Measurements from ENCODE around the gene ERAP2. TPM values are rescaled to one million over a fixed set of nuclear protein-coding genes. Genes with fewer than 3 reads are reported as not detected.
"Not testable (repeated sequence)": the region's sequence is repeated elsewhere in the genome, so short reads cannot be mapped to it uniquely, and the experiment has no call there.

ERAP2 gene
- total RNA-seq, 1 donor from 2014 or later, result 51.3 TPM

- Mint-ChIP-seq H3K36me3 (ENCODE audit: low read depth) (peaks cover 49% of the 10 kb centered on the region), H3K4me3 (no peak overlapping the region), H3K27ac (no peak overlapping the region), H3K9me3 (no peaks in the 10 kb centered on the region), H3K27me3 (no peaks in the 10 kb centered on the region), H3K4me1 (peaks cover 31% of the 10 kb centered on the region)
- DNase-seq, result no peak
- intact Hi-C loops (cut with micrococcal nuclease), result no loop called here
Measured at GRCh38 chr5:96922499-96923244, 46.4 kb downstream of the ERAP2 start.

GRCh38 chr5:96924016-96924443, 47.7 kb downstream of the ERAP2 start:
- Mint-ChIP-seq H3K36me3 (ENCODE audit: low read depth) (peaks cover 41% of the 10 kb centered on the region), H3K4me3 (peak overlapping the region; percentile 5), H3K27ac (peak overlapping the region; percentile 64), H3K4me1 (peaks cover 29% of the 10 kb centered on the region), H3K9me3 (no peaks in the 10 kb centered on the region), H3K27me3 (no peaks in the 10 kb centered on the region)
- intact Hi-C loops (cut with micrococcal nuclease), result no loop called here
- DNase-seq, result no peak

- Mint-ChIP-seq H3K27me3 (no peaks in the 10 kb centered on the region), H3K4me1 (peaks cover 28% of the 10 kb centered on the region), H3K4me3 (no peak overlapping the region), H3K27ac (no peak overlapping the region), H3K36me3 (ENCODE audit: low read depth) (peaks cover 30% of the 10 kb centered on the region), H3K9me3 (no peaks in the 10 kb centered on the region)
- no peak for DNase-seq
- intact Hi-C loops (cut with micrococcal nuclease), result no loop called here
Measured at GRCh38 chr5:96926276-96926675, 50.0 kb downstream of the ERAP2 start.

- Mint-ChIP-seq H3K27ac (no peak overlapping the region), H3K4me3 (no peak overlapping the region), H3K27me3 (no peaks in the 10 kb centered on the region), H3K9me3 (no peaks in the 10 kb centered on the region), H3K4me1 (peaks cover 32% of the 10 kb centered on the region), H3K36me3 (ENCODE audit: low read depth) (peaks cover 27% of the 10 kb centered on the region)
- no peak for DNase-seq
- intact Hi-C loops (cut with micrococcal nuclease), result no loop called here
Measured at GRCh38 chr5:96927008-96927407, 50.7 kb downstream of the ERAP2 start.

GRCh38 chr5:96928931-96929708, 52.8 kb downstream of the ERAP2 start:
- Mint-ChIP-seq H3K4me3 (no peak overlapping the region), H3K27ac (no peak overlapping the region), H3K9me3 (no peaks in the 10 kb centered on the region), H3K36me3 (ENCODE audit: low read depth) (peaks cover 19% of the 10 kb centered on the region), H3K4me1 (peaks cover 38% of the 10 kb centered on the region), H3K27me3 (no peaks in the 10 kb centered on the region)
- intact Hi-C loops (cut with micrococcal nuclease), result no loop called here
- DNase-seq, result no peak

- intact Hi-C loops (cut with micrococcal nuclease), result loop anchor here (10.0 kb wide), 3 partner anchors 165 to 1105 kb away; partner anchors contain the start of gene GLRX
- Mint-ChIP-seq H3K4me1 (peaks cover 39% of the 10 kb centered on the region), H3K27me3 (no peaks in the 10 kb centered on the region), H3K9me3 (no peaks in the 10 kb centered on the region), H3K4me3 (no peak overlapping the region), H3K27ac (no peak overlapping the region), H3K36me3 (ENCODE audit: low read depth) (peaks cover 13% of the 10 kb centered on the region)
- DNase-seq, result no peak
Measured at GRCh38 chr5:96930058-96930457, 53.8 kb downstream of the ERAP2 start.

GRCh38 chr5:96930589-96930988, 54.3 kb downstream of the ERAP2 start:
- Mint-ChIP-seq H3K4me1 (peaks cover 39% of the 10 kb centered on the region), H3K27me3 (no peaks in the 10 kb centered on the region), H3K36me3 (ENCODE audit: low read depth) (peaks cover 11% of the 10 kb centered on the region), H3K4me3 (no peak overlapping the region), H3K9me3 (no peaks in the 10 kb centered on the region), H3K27ac (no peak overlapping the region)
- intact Hi-C loops (cut with micrococcal nuclease), result loop anchor here (10.0 kb wide), 3 partner anchors 164 to 1106 kb away; partner anchors contain the start of gene GLRX
- no peak for DNase-seq

- H3K27ac Mint-ChIP-seq, DNase-seq, H3K9me3 Mint-ChIP-seq, H3K27me3 Mint-ChIP-seq: not testable (repeated sequence)
- peak overlapping the region; percentile 81 for H3K4me3 Mint-ChIP-seq
- peaks cover 11% of the 10 kb centered on the region for H3K36me3 Mint-ChIP-seq (ENCODE audit: low read depth)
- intact Hi-C loops (cut with micrococcal nuclease), result loop anchor here (10.0 kb wide), 3 partner anchors 164 to 1106 kb away; partner anchors contain the start of gene GLRX
- peaks cover 39% of the 10 kb centered on the region for H3K4me1 Mint-ChIP-seq
Measured at GRCh38 chr5:96931037-96931436, 54.7 kb downstream of the ERAP2 start.

GRCh38 chr5:96931605-96932004, 55.3 kb downstream of the ERAP2 start:
- Mint-ChIP-seq H3K27ac (peak overlapping the region; percentile 25), H3K36me3 (ENCODE audit: low read depth) (peaks cover 13% of the 10 kb centered on the region), H3K4me3 (peak overlapping the region; percentile 81), H3K4me1 (peaks cover 37% of the 10 kb centered on the region), H3K27me3 (no peaks in the 10 kb centered on the region), H3K9me3 (no peaks in the 10 kb centered on the region)
- no peak for DNase-seq
- intact Hi-C loops (cut with micrococcal nuclease), result loop anchor here (10.0 kb wide), 3 partner anchors 163 to 1107 kb away; partner anchors contain the start of gene GLRX

- Mint-ChIP-seq H3K4me3 (peak overlapping the region; percentile 81), H3K9me3 (no peaks in the 10 kb centered on the region), H3K27me3 (no peaks in the 10 kb centered on the region), H3K4me1 (peaks cover 41% of the 10 kb centered on the region), H3K36me3 (ENCODE audit: low read depth) (peaks cover 12% of the 10 kb centered on the region), H3K27ac (no peak overlapping the region)
- DNase-seq, result no peak
- intact Hi-C loops (cut with micrococcal nuclease), result loop anchor here (10.0 kb wide), 3 partner anchors 163 to 1107 kb away; partner anchors contain the start of gene GLRX
Measured at GRCh38 chr5:96932026-96932425, 55.7 kb downstream of the ERAP2 start.

- Mint-ChIP-seq H3K9me3 (no peaks in the 10 kb centered on the region), H3K36me3 (ENCODE audit: low read depth) (peaks cover 15% of the 10 kb centered on the region), H3K4me1 (peaks cover 56% of the 10 kb centered on the region), H3K4me3 (peak overlapping the region; percentile 81), H3K27ac (peak overlapping the region; percentile 94), H3K27me3 (no peaks in the 10 kb centered on the region)
- intact Hi-C loops (cut with micrococcal nuclease), result loop anchor here (1.0 to 10.0 kb wide), 7 partner anchors 13 to 1109 kb away; partner anchors contain the start of gene GLRX
- DNase-seq, result no peak
Measured at GRCh38 chr5:96933764-96934707, 57.7 kb downstream of the ERAP2 start.

- peaks cover 12% of the 10 kb centered on the region for H3K36me3 Mint-ChIP-seq (ENCODE audit: low read depth)
- H3K27me3 Mint-ChIP-seq, result no peaks in the 10 kb centered on the region
- H3K27ac Mint-ChIP-seq, result peak overlapping the region; percentile 94
- peak; percentile 99 for DNase-seq
- H3K4me3 Mint-ChIP-seq, result peak overlapping the region; percentile 81
- H3K9me3 Mint-ChIP-seq, result no peaks in the 10 kb centered on the region
- peaks cover 54% of the 10 kb centered on the region for H3K4me1 Mint-ChIP-seq
- intact Hi-C loops (cut with micrococcal nuclease), result loop anchor here (1.0 to 10.0 kb wide), 16 partner anchors 14 to 1380 kb away; partner anchors contain the start of genes ARSK, CAST, ELL2 and ERAP2
Measured at GRCh38 chr5:96934708-96935558, 58.6 kb downstream of the ERAP2 start.

Data from activated CD4-positive, alpha-beta T cell treated with anti-CD3 and anti-CD28 coated beads, Interleukin-2, amount 10 ng/mL, durations not matched to agents 24 days and 14 days (primary cell).